Smooth muscle cell (in vitro differentiated cells): ENCODE data around the gene TACC2. TPM values are rescaled to one million over a fixed set of nuclear protein-coding genes. Genes with fewer than 3 reads are reported as not detected.

Experiments
- DNase-seq: peaks from one replicate; lab custom pipeline; 2025; ENCODE audit not compliant: unreplicated experiment; lab: John Stamatoyannopoulos, UW
- H2AFZ ChIP-seq: fragments of 200-600 bp; sonication (generic); 2 replicates; pipeline ENCODE4 v1.6.0; 2016; ENCODE audit warnings: antibody characterized with exemption, low read depth, mild to moderate bottlenecking
- H3F3A ChIP-seq: fragments of 200-600 bp; sonication (generic); 2 replicates; pipeline ENCODE4 v1.6.0; 2017; ENCODE audit warnings: antibody characterized with exemption, low read depth
- H3K27ac ChIP-seq: fragments of 200-600 bp; sonication (generic); 2 replicates; pipeline ENCODE4 v1.5.1; 2016; ENCODE audit warnings: low read depth, mild to moderate bottlenecking
- H3K27me3 ChIP-seq: fragments of 200-600 bp; sonication (generic); 2 replicates; pipeline ENCODE4 v1.6.1; 2016; ENCODE audit warnings: low read depth, mild to moderate bottlenecking
- H3K36me3 ChIP-seq: fragments of 200-600 bp; sonication (generic); 2 replicates; pipeline ENCODE4 v1.5.1; 2016; ENCODE audit warnings: low read depth
- H3K4me1 ChIP-seq: fragments of 200-600 bp; sonication (generic); 2 replicates; pipeline ENCODE4 v1.5.1; 2016; ENCODE audit warnings: low read depth
- H3K4me2 ChIP-seq: fragments of 200-600 bp; sonication (generic); 2 replicates; pipeline ENCODE4 v1.6.0; 2016; ENCODE audit warnings: mild to moderate bottlenecking
- H3K4me3 ChIP-seq: fragments of 200-600 bp; sonication (generic); 2 replicates; pipeline ENCODE4 v1.5.1; 2016; ENCODE audit warnings: mild to moderate bottlenecking
- H3K79me2 ChIP-seq: fragments of 200-600 bp; sonication (generic); 2 replicates; pipeline ENCODE4 v1.6.0; 2016; ENCODE audit warnings: low read depth, mild to moderate bottlenecking
- H3K9ac ChIP-seq: fragments of 200-600 bp; sonication (generic); 2 replicates; pipeline ENCODE4 v1.6.0; 2016; ENCODE audit warnings: low read depth
- H3K9me3 ChIP-seq: fragments of 200-600 bp; sonication (generic); replicated peaks from 2 replicates; pipeline ENCODE4 v1.5.1; 2016; ENCODE audit warnings: low read depth
- H4K20me1 ChIP-seq: fragments of 200-600 bp; sonication (generic); 2 replicates; pipeline ENCODE4 v1.6.0; 2016; ENCODE audit warnings: low read depth
- CTCF ChIP-seq: fragments of 200-600 bp; sonication (generic); IDR thresholded peaks from 2 replicates; pipeline ENCODE4 v1.5.1; 2017; ENCODE audit warnings: borderline replicate concordance, mild to moderate bottlenecking, antibody characterized with exemption; ENCODE audit not compliant: insufficient read depth, poor library complexity, severe bottlenecking
- WGBS: methylation state at CpG from one replicate; pipeline ENCODE4 v1.1.7; 2016; ENCODE audit warnings: low lambda C conversion rate; 5-methylcytosine and 5-hydroxymethylcytosine counted together
- polyA plus RNA-seq: library from polyadenylated mRNA; unstranded; fragments of >200 nt; fragmentation: Nextera tagmentation; extraction: Ambion mirVana; gene quantifications from 2 replicates; pipeline ENCODE4 v1.2.1, GENCODE V29; 2016
- total RNA-seq: library from RNA; depleted of rRNA; stranded (reverse); fragments of >200 nt; gene quantifications from 2 replicates; pipeline ENCODE4 v1.2.3, GENCODE V29; 2014

The TACC2 gene
- total and polyA plus RNA-seq, 2 experiments from 2014 or later = 2.8 to 7.6 TPM

- H3K79me2 ChIP-seq = no peaks in the 10 kb centered on the region
- no peak overlapping the region for H3K9ac ChIP-seq
- H3F3A ChIP-seq = no peaks in the 10 kb centered on the region
- no peaks in the 10 kb centered on the region for H3K4me1 ChIP-seq
- no peaks in the 10 kb centered on the region for H3K9me3 ChIP-seq
- TF ChIP-seq CTCF = no peak
- DNase-seq = no peak
- no peak overlapping the region for H2AFZ ChIP-seq
- no peak overlapping the region for H3K27ac ChIP-seq
- H3K36me3 ChIP-seq = no peaks in the 10 kb centered on the region
- H3K4me2 ChIP-seq = no peak overlapping the region
- H3K27me3 ChIP-seq = no peaks in the 10 kb centered on the region
- H4K20me1 ChIP-seq = no peaks in the 10 kb centered on the region
- H3K4me3 ChIP-seq = no peak overlapping the region
- WGBS = 93% methylated on average over 6 of the region's 6 CpGs
Observed at GRCh38 chr10:122207163-122207562, 218.2 kb downstream of the TACC2 start.

- TF ChIP-seq CTCF = no peak
Observed at GRCh38 chr10:122207596-122207995, 218.6 kb downstream of the TACC2 start.

GRCh38 chr10:122208571-122209430, 219.8 kb downstream of the TACC2 start:
- TF ChIP-seq CTCF = no peak
- no peaks in the 10 kb centered on the region for H3K79me2 ChIP-seq
- H2AFZ ChIP-seq = no peak overlapping the region
- H3F3A ChIP-seq = no peaks in the 10 kb centered on the region
- DNase-seq = no peak
- 95% methylated on average over 14 of the region's 14 CpGs for WGBS
- no peaks in the 10 kb centered on the region for H3K9me3 ChIP-seq
- H3K4me1 ChIP-seq = no peaks in the 10 kb centered on the region
- H4K20me1 ChIP-seq = no peaks in the 10 kb centered on the region
- no peaks in the 10 kb centered on the region for H3K36me3 ChIP-seq
- H3K4me3 ChIP-seq = no peak overlapping the region
- no peak overlapping the region for H3K4me2 ChIP-seq
- no peak overlapping the region for H3K27ac ChIP-seq
- no peak overlapping the region for H3K9ac ChIP-seq
- no peaks in the 10 kb centered on the region for H3K27me3 ChIP-seq

More at GRCh38 chr10:122207596-122207995, 218.6 kb downstream of the TACC2 start:
- no peaks in the 10 kb centered on the region for H4K20me1 ChIP-seq
- H3K27me3 ChIP-seq = no peaks in the 10 kb centered on the region
- no peak overlapping the region for H3K4me2 ChIP-seq
- H3F3A ChIP-seq = no peaks in the 10 kb centered on the region
- no peak overlapping the region for H3K27ac ChIP-seq
- H3K9me3 ChIP-seq = no peaks in the 10 kb centered on the region
- WGBS = 51% methylated on average over 8 of the region's 8 CpGs
- H3K4me1 ChIP-seq = no peaks in the 10 kb centered on the region
- DNase-seq = no peak
- H3K9ac ChIP-seq = no peak overlapping the region
- H3K4me3 ChIP-seq = no peak overlapping the region
- no peaks in the 10 kb centered on the region for H3K79me2 ChIP-seq
- no peak overlapping the region for H2AFZ ChIP-seq
- H3K36me3 ChIP-seq = no peaks in the 10 kb centered on the region
